H9 (cell line): ENCODE data around the gene GIT1. TPM values are rescaled to one million over a fixed set of nuclear protein-coding genes. Genes with fewer than 3 reads are reported as not detected.

Experiments
- DNase-seq: peaks from one replicate; pipeline ENCODE4 v3.0.0-alpha.2; 2017
- H2AFZ ChIP-seq: one replicate; pipeline ENCODE4 v1.6.1; 2013; ENCODE audit warnings: mild to moderate bottlenecking, low read length, control low read depth, moderate library complexity
- H2AK5ac ChIP-seq: 2 replicates; pipeline ENCODE4 v1.6.1; 2013; ENCODE audit warnings: low read length, control low read depth, mixed read lengths; ENCODE audit not compliant: insufficient read length
- H2BK120ac ChIP-seq: one replicate; pipeline ENCODE4 v1.6.1; 2013; ENCODE audit warnings: low read depth, mild to moderate bottlenecking, low read length, control low read depth, inconsistent platforms; ENCODE audit not compliant: poor library complexity, severe bottlenecking
- H2BK12ac ChIP-seq: 2 replicates; pipeline ENCODE4 v1.6.1; 2013; ENCODE audit warnings: low read length, control low read depth, mixed read lengths, low read depth; ENCODE audit not compliant: insufficient read length
- H2BK15ac ChIP-seq: 2 replicates; pipeline ENCODE4 v1.6.1; 2013; ENCODE audit warnings: low read depth, low read length, control low read depth
- H2BK20ac ChIP-seq: one replicate; pipeline ENCODE4 v1.6.1; 2013; ENCODE audit warnings: low read depth, mild to moderate bottlenecking, low read length, control low read depth, inconsistent platforms; ENCODE audit not compliant: poor library complexity, severe bottlenecking
- H2BK5ac ChIP-seq: 2 replicates; pipeline ENCODE4 v1.6.1; 2013; ENCODE audit warnings: low read length, control low read depth, mixed read lengths; ENCODE audit not compliant: insufficient read length
- H3K14ac ChIP-seq: 2 replicates; pipeline ENCODE4 v1.6.1; 2013; ENCODE audit warnings: low read length, control low read depth; ENCODE audit not compliant: insufficient read depth
- H3K18ac ChIP-seq: 2 replicates; pipeline ENCODE4 v1.6.1; 2013; ENCODE audit warnings: low read depth, mild to moderate bottlenecking, mixed read lengths, low read length, control low read depth; ENCODE audit not compliant: insufficient read length
- H3K23ac ChIP-seq: 2 replicates; pipeline ENCODE4 v1.6.1; 2013; ENCODE audit warnings: low read length, control low read depth, mixed read lengths, low read depth; ENCODE audit not compliant: insufficient read length
- H3K23me2 ChIP-seq: 2 replicates; pipeline ENCODE4 v1.6.1; 2013; ENCODE audit warnings: low read depth, mild to moderate bottlenecking, mixed read lengths, low read length, control low read depth; ENCODE audit not compliant: insufficient read length, poor library complexity, severe bottlenecking
- H3K27ac ChIP-seq: 2 replicates; pipeline ENCODE4 v1.5.1; 2013; ENCODE audit warnings: low read length, control low read depth, mixed read lengths, low read depth; ENCODE audit not compliant: insufficient read length
- H3K27me3 ChIP-seq: 2 replicates; pipeline ENCODE4 v1.6.1; 2013; ENCODE audit warnings: low read length, control low read depth, inconsistent platforms; ENCODE audit not compliant: insufficient read depth
- H3K4ac ChIP-seq: 2 replicates; pipeline ENCODE4 v1.6.1; 2013; ENCODE audit warnings: low read depth, mild to moderate bottlenecking, control low read depth, inconsistent platforms, low read length, moderate library complexity
- H3K4me1 ChIP-seq: 2 replicates; pipeline ENCODE4 v1.6.1; 2013; ENCODE audit warnings: low read length, control low read depth, inconsistent platforms; ENCODE audit not compliant: insufficient read depth
- H3K4me2 ChIP-seq: 2 replicates; pipeline ENCODE4 v1.6.1; 2013; ENCODE audit warnings: low read length, control low read depth, mixed read lengths; ENCODE audit not compliant: insufficient read length, insufficient read depth
- H3K56ac ChIP-seq: 2 replicates; pipeline ENCODE4 v1.6.1; 2013; ENCODE audit warnings: low read depth, mild to moderate bottlenecking, mixed read lengths, low read length, control low read depth; ENCODE audit not compliant: insufficient read length
- H3K79me1 ChIP-seq: 2 replicates; pipeline ENCODE4 v1.6.1; 2013; ENCODE audit warnings: low read depth, mild to moderate bottlenecking, moderate library complexity, low read length, control low read depth, inconsistent platforms; ENCODE audit not compliant: insufficient read depth, poor library complexity, severe bottlenecking
- H3K79me2 ChIP-seq: 2 replicates; pipeline ENCODE4 v1.6.1; 2013; ENCODE audit warnings: low read length, control low read depth, inconsistent platforms; ENCODE audit not compliant: insufficient read depth
- H3K9ac ChIP-seq: 2 replicates; pipeline ENCODE4 v1.6.1; 2013; ENCODE audit warnings: low read length, control low read depth, mixed read lengths; ENCODE audit not compliant: insufficient read length; ENCODE audit errors: extremely low read depth
- H3K9me3 ChIP-seq: one replicate; pipeline ENCODE4 v1.6.1; 2013; ENCODE audit warnings: low read depth, low read length, inconsistent platforms; ENCODE audit not compliant: control insufficient read depth
- H3T11ph ChIP-seq: one replicate; pipeline ENCODE4 v1.6.1; 2013; ENCODE audit warnings: mild to moderate bottlenecking, low read length, control low read depth, inconsistent platforms
- H4K20me1 ChIP-seq: one replicate; pipeline ENCODE4 v1.6.1; 2013; ENCODE audit not compliant: control insufficient read depth, insufficient read length, insufficient read depth
- H4K5ac ChIP-seq: 2 replicates; pipeline ENCODE4 v1.6.1; 2013; ENCODE audit warnings: low read depth, mild to moderate bottlenecking, mixed read lengths, low read length, control low read depth; ENCODE audit not compliant: insufficient read length
- H4K8ac ChIP-seq: replicated peaks from 2 replicates; pipeline ENCODE4 v1.6.1; 2013; ENCODE audit warnings: low read length, control low read depth, mixed read lengths, low read depth; ENCODE audit not compliant: insufficient read length
- H4K91ac ChIP-seq: 2 replicates; pipeline ENCODE4 v1.6.1; 2013; ENCODE audit warnings: low read depth, mild to moderate bottlenecking, moderate library complexity, mixed read lengths, low read length, control low read depth; ENCODE audit not compliant: insufficient read length
- H3K27ac Mint-ChIP-seq, 3 experiments: 2 replicates in 2 of 3; 3 replicates in 1 of 3; pipeline ENCODE4 v1.8.0; 2020 to 2021; ENCODE audit warnings: mixed read lengths in 3 of 3, mild to moderate bottlenecking in 1 of 3, moderate library complexity in 1 of 3
- H3K27me3 Mint-ChIP-seq: 2 replicates; pipeline ENCODE4 v1.8.0; 2021; ENCODE audit warnings: low read depth, mild to moderate bottlenecking, moderate library complexity, mixed read lengths
- H3K36me3 Mint-ChIP-seq, 3 experiments: 2 replicates in 2 of 3; 3 replicates in 1 of 3; pipeline ENCODE4 v1.8.0; 2020 to 2021; ENCODE audit warnings: low read depth in 3 of 3, mixed read lengths in 3 of 3; ENCODE audit not compliant: insufficient read depth in 1 of 3
- H3K4me1 Mint-ChIP-seq, 2 experiments: 2 replicates each; pipeline ENCODE4 v1.8.0; 2020; ENCODE audit warnings: mixed read lengths in 2 of 2
- H3K4me3 Mint-ChIP-seq, 2 experiments: 2 replicates in 1 of 2; 3 replicates in 1 of 2; pipeline ENCODE4 v1.8.0; 2020 to 2021; ENCODE audit warnings: mild to moderate bottlenecking in 2 of 2, mixed read lengths in 2 of 2, moderate library complexity in 1 of 2
- H3K9me3 Mint-ChIP-seq, 2 experiments: 2 replicates in 1 of 2; 3 replicates in 1 of 2; pipeline ENCODE4 v1.8.0; 2020; ENCODE audit warnings: mild to moderate bottlenecking in 2 of 2, mixed read lengths in 2 of 2, moderate library complexity in 1 of 2
- CTCF ChIP-seq: fragments of 200-600 bp; sonication (generic); conservative IDR thresholded peaks from 3 replicates; pipeline ENCODE4 v1.8.0; 2021; ENCODE audit warnings: antibody characterized with exemption, mild to moderate bottlenecking
- WGBS: extraction: QIAGEN DNeasy Blood & Tissue Kit; methylation state at CpG from one replicate; pipeline ENCODE4 v1.1.7; 2013; ENCODE audit warnings: missing lambda C conversion rate, low lambda C conversion rate, mixed read lengths; ENCODE audit not compliant: insufficient read length; ENCODE audit errors: extremely low coverage; 5-methylcytosine and 5-hydroxymethylcytosine counted together
- total RNA-seq: library from RNA; stranded (reverse); gene quantifications from 2 replicates; pipeline ENCODE4 v1.2.1, GENCODE V29; 2021

The GIT1 gene
- total RNA-seq, 1 experiment from 2014 or later, result 47.4 TPM

GRCh38 chr17:29590411-29591145 lies 1.1 kb upstream of the GIT1 start:
- Histone ChIP-seq H3K23me2 (peaks cover 37% of the 10 kb centered on the region), H4K91ac (no peak overlapping the region), H3K27ac (no peak overlapping the region), H3T11ph (no peak overlapping the region), H3K14ac (no peak overlapping the region), H3K4me1 (peaks cover 7% of the 10 kb centered on the region; the same call in 1 of the 2 replicates), H3K18ac (no peak overlapping the region), H2AK5ac (no peak overlapping the region), H4K20me1 (no peaks in the 10 kb centered on the region), H4K8ac (no peak overlapping the region), H2BK5ac (no peak overlapping the region), H3K23ac (no peak overlapping the region), H3K4me2 (peak overlapping the region; percentile 69), H2BK12ac (no peak overlapping the region), H2BK120ac (no peak overlapping the region), H3K9me3 (no peaks in the 10 kb centered on the region), H4K5ac (no peak overlapping the region), H2AFZ (no peak overlapping the region), H2BK15ac (no peak overlapping the region), H2BK20ac (no peak overlapping the region), H3K79me1 (peaks cover 3% of the 10 kb centered on the region), H3K27me3 (no peaks in the 10 kb centered on the region), H3K9ac (no peak overlapping the region), H3K56ac (no peak overlapping the region), H3K79me2 (peaks cover 20% of the 10 kb centered on the region; the same call in 1 of the 2 replicates), H3K4ac (no peak overlapping the region)
- peaks cover 42 to 61% of the 10 kb centered on the region in 2 experiments for H3K4me1 Mint-ChIP-seq
- DNase-seq, result peak; percentile 78
- H3K27ac Mint-ChIP-seq, result peak overlapping the region in 2 of 3 experiments; percentile 83 to 87; a peak in 3 of 7 replicates
- no peak for TF ChIP-seq CTCF
- no peaks in the 10 kb centered on the region for H3K9me3 Mint-ChIP-seq
- no CpG with 5 or more reads among the region's 30 CpGs for WGBS
- peaks cover 0 to 1% (median 0%) of the 10 kb centered on the region in 3 experiments; a peak in 1 of 7 replicates for H3K36me3 Mint-ChIP-seq
- peak overlapping the region; percentile 81 to 90 for H3K4me3 Mint-ChIP-seq
- H3K27me3 Mint-ChIP-seq, result peaks cover 5% of the 10 kb centered on the region
